Type B pancreatic cell (in vitro differentiated cells): Measurements from ENCODE around the gene NPHP1. TPM values are rescaled to one million over a fixed set of nuclear protein-coding genes. Genes with fewer than 3 reads are reported as not detected.
"Not testable (repeated sequence)": the region's sequence is repeated elsewhere in the genome, so short reads cannot be mapped to it uniquely, and the experiment has no call there.

Source experiments
- DNase-seq: peaks from one replicate; pipeline ENCODE4 v3.0.0; 2021; ENCODE audit warnings: mixed read lengths; ENCODE audit not compliant: unreplicated experiment; ENCODE audit errors: extremely low spot score
- H3K27ac Mint-ChIP-seq: 2 replicates; pipeline ENCODE4 v1.8.0; 2021; ENCODE audit warnings: mild to moderate bottlenecking, mixed read lengths
- H3K27me3 Mint-ChIP-seq: 2 replicates; pipeline ENCODE4 v1.8.0; 2021; ENCODE audit warnings: mixed read lengths
- H3K36me3 Mint-ChIP-seq: 2 replicates; pipeline ENCODE4 v1.8.0; 2021; ENCODE audit warnings: mixed read lengths
- H3K4me1 Mint-ChIP-seq: one replicate; pipeline ENCODE4 v1.8.0; 2021; ENCODE audit warnings: mixed read lengths; ENCODE audit not compliant: unreplicated experiment
- H3K4me3 Mint-ChIP-seq: 2 replicates; pipeline ENCODE4 v1.8.0; 2021; ENCODE audit warnings: mild to moderate bottlenecking, mixed read lengths
- H3K9me3 Mint-ChIP-seq: 2 replicates; pipeline ENCODE4 v1.8.0; 2021; ENCODE audit warnings: mixed read lengths
- total RNA-seq: library from RNA; stranded (reverse); gene quantifications from 2 replicates; pipeline ENCODE4 v1.2.1, GENCODE V29; 2021; ENCODE audit warnings: low replicate concordance
- TF ChIP-seq, protein P1 (sequence below): fragments of 200-600 bp; sonication (generic); conservative IDR thresholded peaks from 2 replicates; pipeline ENCODE4 v1.5.0; 2021; ENCODE audit warnings: antibody characterized with exemption, mild to moderate bottlenecking

The NPHP1 gene
- total RNA-seq, 1 donor from 2014 or later: 8.2 TPM

DNA sequence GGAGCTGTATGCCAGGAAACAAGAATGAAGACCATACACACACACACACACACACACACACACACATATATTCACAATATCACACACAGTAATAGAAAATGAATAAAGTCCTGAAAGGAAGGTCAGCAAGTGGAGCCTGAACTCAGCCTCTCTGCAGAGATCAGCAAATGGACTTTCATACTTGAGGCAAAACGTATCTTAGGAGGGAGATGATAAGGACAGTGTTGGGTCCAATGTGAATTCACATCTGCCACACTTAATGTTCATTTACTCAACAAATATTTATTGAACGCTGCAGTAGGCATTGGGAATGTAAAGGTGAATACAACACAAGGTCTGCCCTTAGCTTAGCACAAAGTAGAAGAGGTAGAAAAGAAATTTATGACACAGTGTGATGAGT is 10.3 kb upstream of the NPHP1 start:
- no peak for DNase-seq
- H3K27me3 Mint-ChIP-seq: peaks cover 42% of the 10 kb centered on the region
- TF ChIP-seq, protein P1, sequence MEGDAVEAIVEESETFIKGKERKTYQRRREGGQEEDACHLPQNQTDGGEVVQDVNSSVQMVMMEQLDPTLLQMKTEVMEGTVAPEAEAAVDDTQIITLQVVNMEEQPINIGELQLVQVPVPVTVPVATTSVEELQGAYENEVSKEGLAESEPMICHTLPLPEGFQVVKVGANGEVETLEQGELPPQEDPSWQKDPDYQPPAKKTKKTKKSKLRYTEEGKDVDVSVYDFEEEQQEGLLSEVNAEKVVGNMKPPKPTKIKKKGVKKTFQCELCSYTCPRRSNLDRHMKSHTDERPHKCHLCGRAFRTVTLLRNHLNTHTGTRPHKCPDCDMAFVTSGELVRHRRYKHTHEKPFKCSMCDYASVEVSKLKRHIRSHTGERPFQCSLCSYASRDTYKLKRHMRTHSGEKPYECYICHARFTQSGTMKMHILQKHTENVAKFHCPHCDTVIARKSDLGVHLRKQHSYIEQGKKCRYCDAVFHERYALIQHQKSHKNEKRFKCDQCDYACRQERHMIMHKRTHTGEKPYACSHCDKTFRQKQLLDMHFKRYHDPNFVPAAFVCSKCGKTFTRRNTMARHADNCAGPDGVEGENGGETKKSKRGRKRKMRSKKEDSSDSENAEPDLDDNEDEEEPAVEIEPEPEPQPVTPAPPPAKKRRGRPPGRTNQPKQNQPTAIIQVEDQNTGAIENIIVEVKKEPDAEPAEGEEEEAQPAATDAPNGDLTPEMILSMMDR: no peak
- H3K4me3 Mint-ChIP-seq: no peak overlapping the region
- H3K4me1 Mint-ChIP-seq: peaks cover 4% of the 10 kb centered on the region
- H3K36me3 Mint-ChIP-seq: no peaks in the 10 kb centered on the region
- no peaks in the 10 kb centered on the region for H3K9me3 Mint-ChIP-seq
- no peak overlapping the region for H3K27ac Mint-ChIP-seq

DNA sequence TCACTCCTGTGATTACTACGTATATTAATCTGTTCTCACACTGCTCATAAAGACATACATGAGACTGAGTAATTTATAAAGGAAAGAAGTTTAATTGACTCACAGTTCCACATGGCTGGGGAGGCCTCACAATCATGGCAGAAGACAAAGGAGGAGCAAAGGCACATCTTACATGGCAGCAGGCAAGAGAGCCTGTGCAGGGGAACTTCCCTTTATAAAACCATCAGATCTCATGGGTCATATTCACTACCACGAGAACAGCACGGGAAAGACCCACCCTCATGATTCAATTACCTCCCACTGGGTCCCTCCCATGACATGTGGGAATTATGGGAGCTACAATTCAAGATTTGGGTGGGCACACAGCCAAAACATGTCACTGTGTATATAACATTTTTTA is 8.7 kb upstream of the NPHP1 start:
- not testable (repeated sequence) for DNase-seq, H3K9me3 Mint-ChIP-seq
- peaks cover 26% of the 10 kb centered on the region for H3K27me3 Mint-ChIP-seq

DNA sequence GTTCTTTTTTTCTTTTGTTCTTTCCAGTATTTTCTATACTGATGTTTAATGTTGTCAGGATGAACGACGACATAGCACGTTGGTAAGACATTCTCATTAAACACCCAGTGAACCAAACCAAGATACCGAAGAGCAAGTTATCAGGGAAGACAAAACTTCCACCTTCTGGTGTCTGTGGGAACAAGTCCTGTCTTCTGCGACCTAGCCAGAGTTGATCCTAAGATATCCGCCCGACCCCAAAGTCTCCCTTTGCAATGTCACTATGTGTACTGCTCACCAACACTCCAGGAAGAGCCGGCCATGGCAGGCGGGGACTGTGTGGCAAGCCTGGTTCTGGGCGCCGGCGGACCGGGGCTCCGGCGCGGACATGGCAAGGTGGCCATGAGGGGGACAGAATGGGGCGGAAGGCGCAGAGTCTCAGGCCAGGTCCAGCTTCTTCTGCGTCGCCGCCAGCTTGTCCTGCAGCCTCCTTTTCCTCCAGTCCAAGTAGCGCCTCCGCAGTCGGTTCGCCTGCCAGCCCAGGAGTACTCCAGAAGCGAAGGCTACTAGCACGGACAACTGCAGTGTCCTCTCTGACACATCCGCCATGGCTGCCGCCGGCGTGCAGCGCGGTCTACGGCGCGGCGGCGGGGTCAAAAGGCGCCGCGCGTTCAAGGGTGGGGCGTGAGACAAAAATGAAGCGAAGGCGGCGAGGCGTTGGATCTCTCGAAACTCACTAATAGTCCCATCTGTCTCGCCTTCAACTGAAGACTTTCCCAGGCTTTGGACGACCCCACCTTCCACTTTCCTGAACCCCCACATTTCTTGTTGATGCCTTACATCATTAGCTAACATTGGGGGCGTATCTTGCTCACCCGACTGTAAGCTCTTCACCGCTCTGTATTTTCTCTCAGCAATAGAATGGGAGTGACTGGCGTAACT is 7.4 kb upstream of the NPHP1 start, which contains the start of gene MTLN:
Gene MTLN (minus strand): TSS at position 610 of the 921 bp plus-strand sequence. CDS start 22 bp downstream, at position 588.
- peak within 1 kb of the TSS; percentile 76 for H3K27ac Mint-ChIP-seq
- no peaks in the 10 kb centered on the region for H3K9me3 Mint-ChIP-seq
- H3K27me3 Mint-ChIP-seq: peaks cover 17% of the 10 kb centered on the region
- TF ChIP-seq, protein P1: no peak
- peaks cover 4% of the 10 kb centered on the region for H3K4me1 Mint-ChIP-seq
- H3K36me3 Mint-ChIP-seq: no peaks in the 10 kb centered on the region
- DNase-seq: peak; percentile 70
- H3K4me3 Mint-ChIP-seq: peak within 1 kb of the TSS; percentile 91

More for the DNA sequence above, 8.7 kb upstream of the NPHP1 start:
- H3K36me3 Mint-ChIP-seq, H3K4me1 Mint-ChIP-seq, H3K27ac Mint-ChIP-seq, H3K4me3 Mint-ChIP-seq: not testable (repeated sequence)

DNA sequence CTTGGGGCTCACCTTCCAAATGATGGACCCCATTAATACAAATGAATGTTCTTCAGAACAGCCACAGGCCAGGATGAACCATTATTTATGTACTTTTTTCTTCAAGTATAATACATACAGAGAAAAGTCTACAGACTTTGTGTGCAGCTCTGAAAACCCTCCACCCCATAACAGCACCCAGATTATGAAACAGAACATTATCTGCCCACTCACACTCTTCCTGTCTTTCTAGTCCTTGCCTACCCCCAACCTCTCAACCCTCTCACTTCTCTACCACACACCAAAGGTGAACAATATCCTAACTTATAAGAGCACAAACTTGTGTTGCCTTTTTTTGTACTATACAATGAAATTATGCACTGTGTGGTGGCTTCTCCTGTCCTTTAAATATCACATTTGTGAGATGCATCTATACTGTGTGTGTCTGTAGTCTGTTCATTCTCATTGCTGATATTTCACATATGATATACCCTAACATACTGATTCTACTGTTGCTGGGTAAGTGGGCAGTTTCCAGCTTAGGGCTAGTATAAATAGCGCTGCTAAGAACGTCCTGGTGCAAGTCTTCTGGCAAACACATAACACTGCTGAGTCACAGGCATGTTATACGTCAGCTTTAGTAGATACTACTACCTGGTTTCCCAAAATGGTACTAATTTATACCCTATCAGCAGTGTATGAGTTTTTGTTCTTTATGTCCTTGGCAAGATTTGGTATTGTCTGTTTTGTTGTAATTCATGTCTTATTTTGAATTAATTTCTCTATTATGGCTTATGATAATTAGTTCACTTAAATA is 1.0 kb upstream of the NPHP1 start:
- TF ChIP-seq, protein P1: no peak
- no peak for DNase-seq
- no peaks in the 10 kb centered on the region for H3K9me3 Mint-ChIP-seq
- peak overlapping the region; percentile 77 for H3K27ac Mint-ChIP-seq
- H3K4me1 Mint-ChIP-seq: peaks cover 9% of the 10 kb centered on the region
- H3K36me3 Mint-ChIP-seq: no peaks in the 10 kb centered on the region
- H3K4me3 Mint-ChIP-seq: peak overlapping the region; percentile 92
- H3K27me3 Mint-ChIP-seq: no peaks in the 10 kb centered on the region

DNA sequence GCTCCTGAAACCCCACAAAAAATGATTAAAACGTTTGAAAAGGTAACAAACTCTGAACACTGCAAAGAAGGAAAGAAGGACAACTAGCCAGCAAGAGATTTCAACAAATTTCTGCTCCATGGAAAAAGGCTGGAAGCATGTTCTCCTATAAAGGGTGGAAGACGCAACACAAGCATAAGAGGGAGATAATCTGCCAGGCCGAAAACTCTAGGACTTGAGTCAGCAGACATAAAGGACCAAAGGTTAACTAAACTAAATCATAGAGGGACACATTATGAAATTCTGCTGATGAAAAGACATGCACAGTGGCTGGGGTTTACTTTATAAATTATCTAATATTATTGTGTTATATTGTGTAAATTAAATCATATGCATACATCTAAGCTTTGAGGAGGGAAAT is 6.8 kb downstream of the NPHP1 start:
- no peak overlapping the region for H3K4me3 Mint-ChIP-seq
- DNase-seq: no peak
- H3K36me3 Mint-ChIP-seq: no peaks in the 10 kb centered on the region
- TF ChIP-seq, protein P1: no peak
- H3K9me3 Mint-ChIP-seq: no peaks in the 10 kb centered on the region
- no peak overlapping the region for H3K27ac Mint-ChIP-seq
- H3K27me3 Mint-ChIP-seq: no peaks in the 10 kb centered on the region
- no peaks in the 10 kb centered on the region for H3K4me1 Mint-ChIP-seq
